GM18511 (cell line): ENCODE data around the gene PRDM4.
A peak's percentile ranks its signal among the peaks of the same experiment; 100 is the strongest.
"Not testable (repeated sequence)": the region's sequence is repeated elsewhere in the genome, so short reads cannot be mapped to it uniquely, and the experiment has no call there.

Experiments
- ATAC-seq: cut with Tn5 transposase; IDR thresholded peaks from one replicate; pipeline ENCODE4 v1.9.1; 2021; ENCODE audit warnings: mild to moderate bottlenecking, moderate library complexity; ENCODE audit not compliant: unreplicated experiment

The PRDM4 gene

DNA sequence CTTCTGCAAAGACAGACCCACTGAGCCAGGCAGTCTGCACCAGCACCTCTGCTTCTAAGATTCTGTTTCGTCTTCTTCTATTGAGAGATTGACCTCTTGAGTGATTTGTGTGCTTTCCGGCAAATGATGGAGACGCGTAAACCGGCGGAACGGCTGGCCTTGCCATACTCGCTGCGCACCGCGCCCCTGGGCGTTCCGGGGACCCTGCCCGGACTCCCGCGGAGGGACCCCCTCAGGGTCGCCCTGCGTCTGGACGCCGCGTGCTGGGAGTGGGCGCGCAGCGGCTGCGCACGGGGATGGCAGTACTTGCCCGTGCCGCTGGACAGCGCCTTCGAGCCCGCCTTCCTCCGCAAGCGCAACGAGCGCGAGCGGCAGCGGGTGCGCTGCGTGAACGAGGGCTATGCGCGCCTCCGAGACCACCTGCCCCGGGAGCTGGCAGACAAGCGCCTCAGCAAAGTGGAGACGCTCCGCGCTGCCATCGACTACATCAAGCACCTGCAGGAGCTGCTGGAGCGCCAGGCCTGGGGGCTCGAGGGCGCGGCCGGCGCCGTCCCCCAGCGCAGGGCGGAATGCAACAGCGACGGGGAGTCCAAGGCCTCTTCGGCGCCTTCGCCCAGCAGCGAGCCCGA lies 14.3 kb upstream of the PRDM4 start:
- ATAC-seq = no peak

GRCh38 chr12:107774349-107775029 lies 13.6 kb upstream of the PRDM4 start, which contains the start of gene ASCL4:
ASCL4 (plus strand) TSS chr12:107774704; CDS start chr12:107775219, 515 bp downstream.
- ATAC-seq = no peak

- ATAC-seq = no peak
These were observed 6.5 kb upstream of the PRDM4 start for GRCh38 chr12:107767466-107767865.

- no peak for ATAC-seq
These were observed 4.4 kb upstream of the PRDM4 start for GRCh38 chr12:107765316-107765715.

DNA sequence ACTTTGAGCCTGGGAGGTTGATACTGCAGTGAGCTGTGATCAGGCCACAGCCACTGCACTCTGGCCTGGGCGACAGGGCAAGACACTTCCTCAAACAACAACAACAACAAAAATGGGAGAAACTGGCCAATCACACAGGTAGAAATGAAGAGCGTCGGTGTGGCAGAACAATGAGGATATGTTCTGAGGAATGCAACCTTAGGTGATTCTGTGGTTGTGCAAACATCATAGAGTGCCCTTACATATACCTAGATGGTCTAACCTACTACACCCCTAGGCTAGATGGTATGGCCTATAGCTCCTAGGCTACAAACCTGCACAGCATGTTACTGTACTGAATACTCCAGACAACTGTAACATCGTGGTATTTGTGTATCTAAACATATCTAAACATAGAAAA lies 3.7 kb upstream of the PRDM4 start:
- no peak for ATAC-seq

DNA sequence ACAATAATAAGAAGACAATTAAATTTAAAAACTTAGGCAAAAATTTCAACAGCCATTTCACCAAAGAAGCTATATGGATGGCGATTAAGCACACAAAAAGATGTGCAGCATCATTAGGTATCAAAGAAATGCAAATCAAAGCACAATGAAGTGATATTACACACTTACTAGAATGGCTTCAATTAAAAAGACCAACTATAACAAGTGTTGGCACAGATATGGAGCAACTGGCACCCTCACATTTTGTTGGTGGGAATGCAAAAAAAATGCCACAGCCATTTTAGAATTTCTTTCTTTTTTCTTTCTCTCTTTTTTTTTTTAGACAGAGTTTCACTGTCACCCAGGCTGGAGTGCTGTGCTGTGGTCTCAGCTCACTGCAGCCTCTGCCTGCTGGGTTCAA lies 1.9 kb upstream of the PRDM4 start:
- no peak for ATAC-seq

DNA sequence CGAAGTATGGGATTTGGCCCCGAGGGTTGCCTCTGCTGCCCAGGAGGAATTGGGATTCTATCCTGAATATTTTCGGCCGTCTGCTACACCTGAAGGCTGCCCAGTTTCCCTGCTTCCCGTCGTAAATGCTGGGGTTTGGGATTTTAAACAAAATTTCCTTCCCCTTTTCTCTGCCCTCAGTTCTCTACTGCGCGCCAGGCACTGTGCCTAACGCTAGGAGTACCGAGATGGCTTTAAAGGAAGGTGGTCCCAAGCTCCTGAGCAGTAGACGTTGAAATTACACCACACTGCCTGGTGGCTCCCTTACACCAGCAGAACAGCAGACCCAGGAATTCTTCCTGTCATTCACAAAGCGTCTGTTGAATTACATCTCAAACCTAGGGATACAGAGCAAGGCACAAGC lies 566 bp upstream of the PRDM4 start:
- peak; percentile 31 for ATAC-seq

DNA sequence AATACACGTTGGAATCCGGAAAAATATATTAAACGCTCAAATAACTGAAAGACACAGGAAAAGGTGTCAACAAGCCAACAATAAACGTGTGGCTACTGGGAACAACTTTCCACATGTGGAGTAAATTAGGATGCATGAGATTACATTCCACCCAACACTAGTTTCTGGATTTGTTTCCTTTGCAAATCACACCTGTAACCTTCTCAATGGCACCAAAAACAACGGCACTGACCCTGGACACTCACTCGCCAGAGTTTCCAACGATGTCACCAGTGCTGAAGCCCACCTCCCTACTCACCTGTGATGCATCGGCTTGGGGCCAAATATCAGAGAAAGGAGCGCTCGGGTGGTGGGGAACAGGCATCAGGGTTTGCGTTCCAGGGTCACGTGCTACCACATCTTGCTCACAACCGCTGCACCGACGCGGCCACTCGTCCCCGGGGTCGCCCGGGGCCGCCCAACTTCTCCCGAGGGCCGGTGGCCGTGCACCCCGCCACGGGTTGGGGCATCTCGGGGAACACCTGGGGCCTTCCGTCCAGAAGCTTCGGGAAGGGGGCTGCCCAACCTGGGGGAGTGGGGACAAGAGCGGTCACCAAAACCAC lies 629 bp downstream of the PRDM4 start:
- ATAC-seq = peak; percentile 28

GRCh38 chr12:107759410-107759809 lies 1.5 kb downstream of the PRDM4 start:
- ATAC-seq = no peak

GRCh38 chr12:107749083-107749482 lies 11.9 kb downstream of the PRDM4 start:
- no peak for ATAC-seq

DNA sequence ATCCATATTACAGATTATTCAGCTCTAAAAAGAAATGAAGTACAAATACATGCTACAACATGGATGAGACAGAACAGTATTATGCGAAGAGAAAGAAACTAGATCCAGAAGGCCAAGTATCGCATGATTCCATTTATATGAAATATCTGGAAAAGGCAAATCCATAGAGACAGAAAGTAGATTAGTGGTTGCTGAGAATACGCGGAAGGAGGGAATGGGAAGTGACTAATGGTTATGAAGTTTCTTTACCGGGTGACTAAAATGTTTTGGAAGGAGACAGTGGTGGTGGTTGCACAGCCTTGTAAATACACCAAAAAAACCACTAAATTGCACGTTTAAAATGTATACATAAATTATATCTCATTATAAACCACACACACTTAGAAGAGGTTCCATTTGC lies 12.5 kb downstream of the PRDM4 start:
- no peak for ATAC-seq

DNA sequence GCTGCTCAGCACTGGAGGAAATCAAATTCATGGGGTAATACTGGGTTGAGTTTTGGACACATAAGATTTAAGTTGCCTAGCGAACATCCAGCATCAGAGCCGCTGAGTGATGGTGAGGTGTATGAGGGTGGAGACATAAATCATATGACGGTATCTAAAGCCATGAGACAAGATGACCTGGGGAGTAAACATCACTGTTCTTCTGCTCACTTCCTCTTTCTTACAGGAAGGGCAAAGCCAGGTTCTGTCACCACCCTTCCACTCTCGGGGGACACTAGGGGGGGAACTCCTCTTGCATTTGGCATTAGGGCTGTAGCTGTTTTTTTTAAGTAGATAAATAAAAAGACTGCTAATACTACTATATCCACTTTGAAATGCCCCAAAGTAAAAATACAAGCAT lies 24.0 kb downstream of the PRDM4 start:
- peak; percentile 99 for ATAC-seq

- no peak for ATAC-seq
These were observed 25.2 kb downstream of the PRDM4 start for GRCh38 chr12:107735763-107736162.

- ATAC-seq = no peak
These were observed 26.8 kb downstream of the PRDM4 start for GRCh38 chr12:107734139-107734538.

DNA sequence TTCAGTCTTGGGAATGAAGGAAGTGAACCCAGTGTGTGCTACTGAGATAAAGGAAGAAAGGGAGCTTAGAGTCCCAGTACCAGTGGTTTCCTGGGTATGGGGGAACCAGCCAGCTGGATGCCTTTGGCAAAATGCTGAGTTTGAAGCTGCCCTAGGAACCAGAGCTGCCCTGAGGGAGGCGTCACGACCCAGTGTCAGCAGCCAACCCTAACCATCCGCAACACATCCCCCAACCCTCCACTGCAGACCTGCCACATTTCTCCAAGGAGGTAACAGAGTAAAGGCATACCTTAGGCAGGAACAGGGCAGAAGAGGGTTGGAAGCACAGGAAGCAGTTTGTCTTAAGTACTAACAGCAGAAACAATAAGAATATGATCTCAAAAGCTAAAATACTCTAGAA lies 28.6 kb downstream of the PRDM4 start:
- ATAC-seq = no peak

GRCh38 chr12:107731366-107731765 lies 29.6 kb downstream of the PRDM4 start:
- ATAC-seq = peak; percentile 50

- no peak for ATAC-seq
These were observed 30.2 kb downstream of the PRDM4 start for GRCh38 chr12:107730618-107731341.

DNA sequence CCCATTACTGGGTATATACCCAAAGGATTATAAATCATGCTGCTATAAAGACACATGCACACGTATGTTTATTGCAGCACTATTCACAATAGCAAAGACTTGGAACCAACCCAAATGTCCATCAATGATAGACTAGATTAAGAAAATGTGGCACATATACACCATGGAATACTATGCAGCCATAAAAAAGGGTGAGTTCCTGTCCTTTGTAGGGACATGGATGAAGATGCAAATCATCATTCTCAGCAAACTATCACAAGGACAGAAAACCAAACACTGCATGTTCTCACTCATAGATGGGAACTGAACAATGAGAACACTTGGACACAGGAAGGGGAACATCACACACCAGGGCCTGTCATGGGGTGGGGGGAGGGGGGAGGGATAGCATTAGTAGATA lies 33.2 kb downstream of the PRDM4 start:
- not testable (repeated sequence) for ATAC-seq

DNA sequence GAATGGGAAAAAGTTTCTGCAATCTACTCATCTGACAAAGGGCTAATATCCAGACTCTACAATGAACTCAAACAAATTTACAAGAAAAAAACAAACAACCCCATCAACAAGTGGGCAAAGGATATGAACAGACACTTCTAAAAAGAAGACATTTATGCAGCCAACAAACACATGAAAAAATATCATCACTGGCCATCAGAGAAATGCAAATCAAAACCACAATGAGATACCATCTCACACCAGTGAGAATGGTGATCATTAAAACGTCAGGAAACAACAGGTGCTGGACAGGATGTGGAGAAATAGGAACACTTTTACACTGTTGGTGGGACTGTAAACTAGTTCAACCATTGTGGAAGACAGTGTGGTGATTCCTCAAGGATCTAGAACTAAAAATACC lies 33.6 kb downstream of the PRDM4 start:
- not testable (repeated sequence) for ATAC-seq

GRCh38 chr12:107718606-107719005 lies 42.3 kb downstream of the PRDM4 start:
- no peak for ATAC-seq

- ATAC-seq = no peak
These were observed 45.2 kb downstream of the PRDM4 start for GRCh38 chr12:107715780-107716179.

DNA sequence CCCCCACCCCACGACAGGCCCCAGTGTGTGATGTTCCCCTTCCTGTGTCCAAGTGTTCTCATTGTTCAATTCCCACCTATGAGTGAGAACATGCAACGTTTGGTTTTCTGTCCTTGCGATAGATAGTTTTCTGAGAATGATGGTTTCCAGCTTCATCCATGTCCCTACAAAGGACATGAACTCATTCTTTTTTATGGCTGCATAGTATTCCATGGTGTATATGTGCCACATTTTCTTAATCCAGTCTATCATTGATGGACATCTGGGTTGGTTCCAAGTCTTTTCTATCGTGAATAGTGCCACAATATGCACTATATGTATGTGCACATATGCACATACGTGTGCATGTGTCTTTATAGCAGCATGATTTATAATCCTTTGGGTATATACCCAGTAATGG lies 55.4 kb downstream of the PRDM4 start:
- not testable (repeated sequence) for ATAC-seq
